ENCODE data around the gene PLEKHG4. TPM values are rescaled to one million over a fixed set of nuclear protein-coding genes. Genes with fewer than 3 reads are reported as not detected.

The PLEKHG4 gene
- total RNA-seq (2022; extraction: Qiagen RNA extraction; ENCODE audit: low read depth) = 9.4 to 16.4 TPM (median 15.4 TPM) in 5 replicates

GRCh38 chr16:67279296-67280089 lies at the start of gene PLEKHG4:
Gene PLEKHG4, plus strand, starts transcription at chr16:67279532. Its CDS starts 513 bp downstream, at chr16:67280045.

GRCh38 chr16:67247192-67248072 lies 31.9 kb upstream of the PLEKHG4 start, which contains the start of gene FHOD1:
Gene FHOD1, minus strand, starts transcription at chr16:67247481. Its CDS starts 71 bp downstream, at chr16:67247410.

GRCh38 chr16:67248401-67249177 lies 30.7 kb upstream of the PLEKHG4 start, which contains the start of gene SLC9A5:
Gene SLC9A5, plus strand, starts transcription at chr16:67248979. Its CDS starts 36 bp downstream, at chr16:67249015.

GRCh38 chr16:67326472-67327309 lies 47.4 kb downstream of the PLEKHG4 start, which contains the start of the genes KCTD19 and LRRC36:
Gene KCTD19, minus strand, starts transcription at chr16:67326741. Its CDS starts 34 bp downstream, at chr16:67326707.
Gene LRRC36, plus strand, starts transcription at chr16:67326815. Its CDS starts 48 bp downstream, at chr16:67326863.

Other genes with a start within 250 kb of the PLEKHG4 start
- 22.5 to 25.5 TPM (median 24.4 TPM) in 5 replicates for gene PHAF1, start 169.6 kb upstream of the PLEKHG4 start, total RNA-seq (2022; extraction: Qiagen RNA extraction; ENCODE audit: low read depth)
- gene B3GNT9, start 128.5 kb upstream of the PLEKHG4 start, total RNA-seq (2022; extraction: Qiagen RNA extraction; ENCODE audit: low read depth) = 6.3 to 8.5 TPM (median 8.3 TPM) in 5 replicates
- 10.8 to 20.6 TPM (median 18.2 TPM) in 5 replicates for gene TRADD, start 119.6 kb upstream of the PLEKHG4 start, total RNA-seq (2022; extraction: Qiagen RNA extraction; ENCODE audit: low read depth)
- 5.0 to 8.5 TPM (median 7.1 TPM) in 5 replicates for gene FBXL8, start 119.6 kb upstream of the PLEKHG4 start, total RNA-seq (2022; extraction: Qiagen RNA extraction; ENCODE audit: low read depth)
- 8.5 to 15.7 TPM (median 12.7 TPM) in 5 replicates for gene HSF4, start 114.8 kb upstream of the PLEKHG4 start, total RNA-seq (2022; extraction: Qiagen RNA extraction; ENCODE audit: low read depth)
- 42.7 to 56.6 TPM (median 54.5 TPM) in 5 replicates for gene NOL3, start 109.0 kb upstream of the PLEKHG4 start, total RNA-seq (2022; extraction: Qiagen RNA extraction; ENCODE audit: low read depth)
- 3.0 to 6.4 TPM (median 5.2 TPM) in 5 replicates for gene MATCAP1, start 95.6 kb upstream of the PLEKHG4 start, total RNA-seq (2022; extraction: Qiagen RNA extraction; ENCODE audit: low read depth)
- not detected in 5 replicates for gene EXOC3L1, start 89.4 kb upstream of the PLEKHG4 start, total RNA-seq (2022; extraction: Qiagen RNA extraction; ENCODE audit: low read depth)
- gene E2F4, start 87.4 kb upstream of the PLEKHG4 start, total RNA-seq (2022; extraction: Qiagen RNA extraction; ENCODE audit: low read depth) = 73.1 to 95.2 TPM (median 91.3 TPM) in 5 replicates
- gene ELMO3, start 80.4 kb upstream of the PLEKHG4 start, total RNA-seq (2022; extraction: Qiagen RNA extraction; ENCODE audit: low read depth) = 0.75 to 1.6 TPM (median 1.2 TPM) in 5 replicates
- gene TMEM208, start 52.4 kb upstream of the PLEKHG4 start, total RNA-seq (2022; extraction: Qiagen RNA extraction; ENCODE audit: low read depth) = 87.7 to 101 TPM (median 89.2 TPM) in 5 replicates
- 30.2 to 53.3 TPM (median 46.7 TPM) in 5 replicates for gene FHOD1, start 32.1 kb upstream of the PLEKHG4 start, total RNA-seq (2022; extraction: Qiagen RNA extraction; ENCODE audit: low read depth)
- gene SLC9A5, start 30.6 kb upstream of the PLEKHG4 start, total RNA-seq (2022; extraction: Qiagen RNA extraction; ENCODE audit: low read depth) = 0.89 to 1.6 TPM (median 1.4 TPM) in 5 replicates
- 0.21 to 0.35 TPM (median 0.30 TPM) in 4 of 5 replicates, not detected in the other for gene KCTD19, start 47.2 kb downstream of the PLEKHG4 start, total RNA-seq (2022; extraction: Qiagen RNA extraction; ENCODE audit: low read depth)
- gene LRRC36, start 47.3 kb downstream of the PLEKHG4 start, total RNA-seq (2022; extraction: Qiagen RNA extraction; ENCODE audit: low read depth) = 0.13 to 0.20 TPM in 2 of 5 replicates, not detected in the others
- gene TPPP3, start 114.0 kb downstream of the PLEKHG4 start, total RNA-seq (2022; extraction: Qiagen RNA extraction; ENCODE audit: low read depth) = 7.5 to 14.0 TPM (median 12.4 TPM) in 5 replicates
- 5.3 to 7.6 TPM (median 6.5 TPM) in 5 replicates for gene ZDHHC1, start 136.9 kb downstream of the PLEKHG4 start, total RNA-seq (2022; extraction: Qiagen RNA extraction; ENCODE audit: low read depth)
- 1.2 to 1.8 TPM (median 1.7 TPM) in 5 replicates for gene HSD11B2, start 151.6 kb downstream of the PLEKHG4 start, total RNA-seq (2022; extraction: Qiagen RNA extraction; ENCODE audit: low read depth)
- 96.3 to 122 TPM (median 110 TPM) in 5 replicates for gene ATP6V0D1, start 201.6 kb downstream of the PLEKHG4 start, total RNA-seq (2022; extraction: Qiagen RNA extraction; ENCODE audit: low read depth)
- not detected in 5 replicates for gene AGRP, start 204.0 kb downstream of the PLEKHG4 start, total RNA-seq (2022; extraction: Qiagen RNA extraction; ENCODE audit: low read depth)
- gene RIPOR1, start 249.3 kb downstream of the PLEKHG4 start, total RNA-seq (2022; extraction: Qiagen RNA extraction; ENCODE audit: low read depth) = 33.1 to 44.1 TPM (median 37.1 TPM) in 5 replicates

All from A549 treated with RU486 at 1 μM for 4 hours (cell line).